Immature natural killer cell (primary cell): Measurements from ENCODE around the gene CD101. TPM values are rescaled to one million over a fixed set of nuclear protein-coding genes. Genes with fewer than 3 reads are reported as not detected.

Experiments used
- DNase-seq, 3 donors: peaks; one replicate each; pipeline ENCODE4 v3.0.0; 2022; ENCODE audit warnings: mixed read lengths in 1 of 3
- H3K27ac Mint-ChIP-seq, 6 donors: one replicate each; pipeline ENCODE4 v1.8.0; 2020; ENCODE audit warnings: mixed read lengths in 6 of 6, mild to moderate bottlenecking in 5 of 6, inconsistent platforms in 4 of 6, moderate library complexity in 3 of 6
- H3K27me3 Mint-ChIP-seq, 3 donors: one replicate each; pipeline ENCODE4 v1.8.0; 2020 to 2021; ENCODE audit warnings: low read depth in 3 of 3, mild to moderate bottlenecking in 3 of 3, mixed read lengths in 3 of 3, moderate library complexity in 3 of 3, inconsistent platforms in 1 of 3
- H3K36me3 Mint-ChIP-seq, 3 donors: one replicate each; pipeline ENCODE4 v1.8.0; 2020; ENCODE audit warnings: mixed read lengths in 3 of 3, inconsistent platforms in 2 of 3, mild to moderate bottlenecking in 2 of 3
- H3K4me1 Mint-ChIP-seq, 2 donors: one replicate each; pipeline ENCODE4 v1.8.0; 2020; ENCODE audit warnings: inconsistent platforms in 2 of 2, mild to moderate bottlenecking in 2 of 2, mixed read lengths in 2 of 2, moderate library complexity in 1 of 2
- H3K4me3 Mint-ChIP-seq, 5 donors: one replicate each; pipeline ENCODE4 v1.8.0; 2020; ENCODE audit warnings: mild to moderate bottlenecking in 5 of 5, mixed read lengths in 5 of 5, inconsistent platforms in 3 of 5, moderate library complexity in 3 of 5
- H3K9me3 Mint-ChIP-seq, 6 donors: one replicate each; pipeline ENCODE4 v1.8.0; 2020; ENCODE audit warnings: mild to moderate bottlenecking in 6 of 6, mixed read lengths in 6 of 6, inconsistent platforms in 4 of 6, moderate library complexity in 3 of 6
- polyA plus RNA-seq, 3 donors: library from polyadenylated mRNA; unstranded; fragments of 300-500 nt; fragmentation: Illumina TruSeq; gene quantifications; one replicate each; pipeline ENCODE4 v1.2.3, GENCODE V29; 2021

CD101 gene
- 1 to 10 TPM in 2 of 3 donors, under 1 TPM in 1; 0.52 to 3.6 (median 1.4) TPM for polyA plus RNA-seq

DNA sequence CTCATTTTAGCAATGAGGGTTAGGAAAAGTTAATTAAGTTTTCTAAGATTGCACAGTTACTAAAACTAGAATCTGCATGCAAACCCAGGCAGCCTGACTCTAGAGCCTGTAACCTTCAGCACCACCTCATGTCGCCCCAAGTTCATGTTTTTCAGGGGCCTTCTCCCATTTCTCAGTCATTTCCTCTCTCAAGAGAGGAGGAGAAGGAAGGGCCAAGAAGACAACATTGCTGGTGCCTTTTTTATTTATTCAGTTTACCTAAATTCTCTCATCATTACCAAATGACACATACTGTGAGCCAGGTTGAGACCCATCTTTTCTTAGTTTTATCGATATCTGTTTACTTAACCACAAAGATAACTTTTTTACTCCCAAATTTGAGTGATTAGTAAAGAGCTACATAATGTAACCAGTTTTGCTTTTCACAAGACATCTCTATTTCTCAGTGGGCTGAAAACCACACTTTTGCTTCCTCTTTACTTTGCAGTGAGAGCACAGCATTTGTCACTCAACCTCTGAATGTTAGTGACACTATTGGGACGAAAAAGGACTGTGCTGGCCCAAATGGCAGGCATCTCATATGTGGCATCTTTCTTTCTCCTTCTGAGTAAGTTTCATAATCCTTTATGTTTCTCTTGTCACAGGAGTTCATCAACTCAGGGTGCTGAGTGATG lies at the start of gene CD101:
Gene CD101 (plus strand): TSS at position 507 of the 674 bp plus-strand sequence. CDS start 58 bp downstream, at position 565.
- Mint-ChIP-seq H3K36me3 (no peaks in the 10 kb centered on the region), H3K27me3 (peaks cover 0 to 4% (median 3%) of the 10 kb centered on the region in 3 donors), H3K27ac (peak within 1 kb of the TSS; percentile 0 to 70 (median 48)), H3K4me1 (peaks cover 11 to 18% of the 10 kb centered on the region in 2 donors), H3K9me3 (peaks cover 0 to 2% (median 0%) of the 10 kb centered on the region in 6 donors), H3K4me3 (peak within 1 kb of the TSS in 1 of 5 donors; percentile 15)
- DNase-seq = no peak

- H3K4me1 Mint-ChIP-seq = no peaks in the 10 kb centered on the region
- DNase-seq = no peak
- H3K4me3 Mint-ChIP-seq = no peak overlapping the region
- peaks cover 0 to 2% (median 0%) of the 10 kb centered on the region in 3 donors for H3K27me3 Mint-ChIP-seq
- no peaks in the 10 kb centered on the region for H3K9me3 Mint-ChIP-seq
- no peaks in the 10 kb centered on the region for H3K36me3 Mint-ChIP-seq
- no peak overlapping the region for H3K27ac Mint-ChIP-seq
Observed at GRCh38 chr1:116952738-116953275, 48.8 kb upstream of the CD101 start.

- no peak for DNase-seq
- H3K4me1 Mint-ChIP-seq = no peaks in the 10 kb centered on the region
- H3K9me3 Mint-ChIP-seq = no peaks in the 10 kb centered on the region
- no peak overlapping the region for H3K27ac Mint-ChIP-seq
- H3K36me3 Mint-ChIP-seq = no peaks in the 10 kb centered on the region
- H3K27me3 Mint-ChIP-seq = peaks cover 0 to 2% (median 0%) of the 10 kb centered on the region in 3 donors
- no peak overlapping the region for H3K4me3 Mint-ChIP-seq
Observed at GRCh38 chr1:116954440-116954839, 47.1 kb upstream of the CD101 start.

DNA sequence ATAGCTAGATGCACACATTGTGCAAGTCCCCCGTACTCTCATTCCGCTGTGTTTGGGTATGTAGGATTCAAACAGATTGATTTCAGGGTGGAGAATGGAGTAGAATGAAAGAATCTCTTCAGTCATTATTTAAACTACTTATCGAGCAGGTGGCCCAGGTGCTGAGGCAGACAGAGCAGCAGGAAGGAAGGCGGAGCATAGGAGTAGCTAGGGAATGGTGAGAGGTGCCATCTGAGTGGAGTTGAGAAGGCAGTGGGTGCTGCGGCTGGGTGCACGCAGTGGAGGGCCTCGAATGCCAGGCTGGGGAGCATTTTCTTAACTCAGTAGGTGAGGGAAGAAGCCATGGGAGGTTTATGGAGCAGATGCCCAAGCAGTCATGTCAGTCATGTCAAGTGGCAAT lies 45.2 kb upstream of the CD101 start:
- Mint-ChIP-seq H3K9me3 (no peaks in the 10 kb centered on the region), H3K4me1 (no peaks in the 10 kb centered on the region), H3K4me3 (no peak overlapping the region), H3K36me3 (no peaks in the 10 kb centered on the region), H3K27me3 (no peaks in the 10 kb centered on the region), H3K27ac (no peak overlapping the region)
- DNase-seq = no peak

GRCh38 chr1:116957646-116958045 lies 43.9 kb upstream of the CD101 start:
- Mint-ChIP-seq H3K4me3 (no peak overlapping the region), H3K4me1 (no peaks in the 10 kb centered on the region), H3K27me3 (no peaks in the 10 kb centered on the region), H3K9me3 (no peaks in the 10 kb centered on the region), H3K27ac (no peak overlapping the region), H3K36me3 (no peaks in the 10 kb centered on the region)
- DNase-seq = no peak

- H3K4me3 Mint-ChIP-seq = no peak overlapping the region
- no peaks in the 10 kb centered on the region for H3K27me3 Mint-ChIP-seq
- no peaks in the 10 kb centered on the region for H3K4me1 Mint-ChIP-seq
- no peak for DNase-seq
- no peaks in the 10 kb centered on the region for H3K9me3 Mint-ChIP-seq
- H3K36me3 Mint-ChIP-seq = no peaks in the 10 kb centered on the region
- no peak overlapping the region for H3K27ac Mint-ChIP-seq
Observed at GRCh38 chr1:116958110-116958509, 43.5 kb upstream of the CD101 start.

DNA sequence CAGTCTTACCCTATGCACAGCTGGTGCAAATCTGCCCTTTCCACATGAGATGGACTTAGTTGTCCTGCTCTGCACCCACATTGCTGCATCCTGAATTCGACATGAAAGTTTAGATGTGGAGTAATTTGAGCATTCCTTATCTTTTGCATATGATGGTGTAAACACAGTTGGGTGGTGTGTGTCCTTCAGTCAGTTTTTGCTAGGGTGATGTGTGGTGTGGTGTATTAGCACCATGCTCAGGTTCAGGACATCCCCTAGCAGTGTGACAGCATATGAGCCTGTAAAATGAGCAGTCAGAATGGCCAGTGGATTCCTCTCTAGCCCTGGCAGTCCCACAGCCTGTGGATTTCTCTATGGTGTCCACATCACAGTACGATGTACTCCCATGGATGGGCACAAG lies 42.6 kb upstream of the CD101 start:
- no peak for DNase-seq
- Mint-ChIP-seq H3K27ac (no peak overlapping the region), H3K36me3 (no peaks in the 10 kb centered on the region), H3K27me3 (no peaks in the 10 kb centered on the region), H3K4me3 (no peak overlapping the region), H3K4me1 (no peaks in the 10 kb centered on the region), H3K9me3 (no peaks in the 10 kb centered on the region)

DNA sequence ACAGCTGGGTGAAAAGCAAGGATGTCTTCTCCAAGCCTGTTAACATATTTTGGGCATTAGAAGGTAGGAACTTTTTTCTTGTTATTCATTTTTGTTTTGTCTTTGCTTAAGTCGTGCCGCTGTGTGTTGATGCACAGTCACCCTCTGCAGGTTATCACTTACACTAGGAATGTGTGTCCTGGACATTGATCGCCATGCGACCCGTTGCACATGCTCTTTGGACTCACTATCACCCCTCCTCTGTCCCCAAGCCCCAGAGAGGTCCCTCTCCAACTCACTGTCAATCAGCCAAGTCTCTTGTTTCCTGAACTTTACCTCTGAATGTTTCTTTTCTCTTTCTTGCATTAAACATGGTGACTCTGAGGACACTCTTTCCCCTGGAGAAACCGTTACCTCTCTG lies 40.0 kb upstream of the CD101 start:
- DNase-seq = no peak
- Mint-ChIP-seq H3K4me1 (no peaks in the 10 kb centered on the region), H3K27ac (no peak overlapping the region), H3K27me3 (peaks cover 0 to 3% (median 0%) of the 10 kb centered on the region in 3 donors), H3K36me3 (no peaks in the 10 kb centered on the region), H3K4me3 (no peak overlapping the region), H3K9me3 (no peaks in the 10 kb centered on the region)

GRCh38 chr1:116962987-116963639 lies 38.4 kb upstream of the CD101 start:
- Mint-ChIP-seq H3K9me3 (no peaks in the 10 kb centered on the region), H3K4me1 (no peaks in the 10 kb centered on the region), H3K27me3 (peaks cover 0 to 3% (median 0%) of the 10 kb centered on the region in 3 donors), H3K27ac (no peak overlapping the region), H3K36me3 (no peaks in the 10 kb centered on the region), H3K4me3 (no peak overlapping the region)
- DNase-seq = peak; percentile 8 to 26 (median 24)

GRCh38 chr1:116966791-116967190 lies 34.8 kb upstream of the CD101 start:
- peaks cover 0 to 3% (median 1%) of the 10 kb centered on the region in 3 donors for H3K27me3 Mint-ChIP-seq
- no peak overlapping the region for H3K4me3 Mint-ChIP-seq
- H3K27ac Mint-ChIP-seq = no peak overlapping the region
- H3K36me3 Mint-ChIP-seq = no peaks in the 10 kb centered on the region
- no peaks in the 10 kb centered on the region for H3K4me1 Mint-ChIP-seq
- H3K9me3 Mint-ChIP-seq = no peaks in the 10 kb centered on the region
- DNase-seq = no peak

DNA sequence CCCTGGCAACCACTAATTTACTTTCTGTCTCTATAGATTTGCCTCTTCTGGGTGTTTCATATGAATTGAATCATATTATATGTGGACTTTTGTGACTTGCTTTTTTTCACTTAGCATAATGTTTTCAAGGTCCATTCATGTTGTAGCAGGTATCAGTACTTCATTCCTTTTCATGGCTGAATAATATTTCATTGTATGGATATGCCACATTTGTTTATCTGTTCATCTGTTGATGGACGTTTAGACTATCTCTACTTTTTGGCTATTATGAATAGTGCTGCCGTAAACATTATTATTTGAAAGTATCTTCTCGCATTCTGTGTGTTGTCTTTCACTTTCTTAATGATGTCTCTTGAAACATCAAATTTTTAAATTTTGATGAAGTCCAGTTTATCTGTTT lies 32.8 kb upstream of the CD101 start:
- Mint-ChIP-seq H3K27ac (no peak overlapping the region), H3K4me1 (no peaks in the 10 kb centered on the region), H3K36me3 (no peaks in the 10 kb centered on the region), H3K4me3 (no peak overlapping the region), H3K27me3 (peaks cover 0 to 3% (median 1%) of the 10 kb centered on the region in 3 donors), H3K9me3 (no peaks in the 10 kb centered on the region)
- DNase-seq = no peak

DNA sequence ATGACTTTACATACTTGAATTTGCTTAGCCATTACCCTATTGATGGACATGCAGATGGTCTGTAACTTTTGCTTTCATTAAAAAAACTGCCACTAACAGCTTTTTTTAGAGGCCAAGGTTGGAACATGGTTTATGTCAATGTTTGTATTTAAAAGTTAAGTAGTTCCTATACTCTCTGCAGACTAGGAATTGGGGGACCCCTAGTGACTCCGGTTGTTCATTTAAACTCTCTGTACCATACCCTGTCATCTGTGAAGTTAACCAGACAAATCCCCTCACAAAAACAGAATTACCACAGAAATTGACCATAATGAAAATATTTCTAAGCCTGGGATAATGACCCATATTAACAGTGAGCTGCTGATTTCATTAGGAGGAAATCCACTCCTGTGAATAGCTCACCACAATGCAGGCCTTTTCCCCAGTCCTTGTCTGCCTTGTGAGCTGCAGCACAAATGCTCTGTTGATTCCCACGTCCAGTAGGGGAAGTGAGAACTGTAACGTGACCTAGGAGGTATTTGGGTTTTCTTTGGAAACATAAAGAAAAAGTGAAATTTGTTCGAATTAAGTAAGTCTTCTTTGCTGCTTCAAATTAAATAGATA lies 30.2 kb upstream of the CD101 start:
- Mint-ChIP-seq H3K36me3 (peaks cover 0 to 4% (median 0%) of the 10 kb centered on the region in 3 donors), H3K27ac (no peak overlapping the region), H3K4me1 (no peaks in the 10 kb centered on the region), H3K27me3 (peaks cover 0 to 2% (median 1%) of the 10 kb centered on the region in 3 donors), H3K4me3 (no peak overlapping the region), H3K9me3 (no peaks in the 10 kb centered on the region)
- no peak for DNase-seq

DNA sequence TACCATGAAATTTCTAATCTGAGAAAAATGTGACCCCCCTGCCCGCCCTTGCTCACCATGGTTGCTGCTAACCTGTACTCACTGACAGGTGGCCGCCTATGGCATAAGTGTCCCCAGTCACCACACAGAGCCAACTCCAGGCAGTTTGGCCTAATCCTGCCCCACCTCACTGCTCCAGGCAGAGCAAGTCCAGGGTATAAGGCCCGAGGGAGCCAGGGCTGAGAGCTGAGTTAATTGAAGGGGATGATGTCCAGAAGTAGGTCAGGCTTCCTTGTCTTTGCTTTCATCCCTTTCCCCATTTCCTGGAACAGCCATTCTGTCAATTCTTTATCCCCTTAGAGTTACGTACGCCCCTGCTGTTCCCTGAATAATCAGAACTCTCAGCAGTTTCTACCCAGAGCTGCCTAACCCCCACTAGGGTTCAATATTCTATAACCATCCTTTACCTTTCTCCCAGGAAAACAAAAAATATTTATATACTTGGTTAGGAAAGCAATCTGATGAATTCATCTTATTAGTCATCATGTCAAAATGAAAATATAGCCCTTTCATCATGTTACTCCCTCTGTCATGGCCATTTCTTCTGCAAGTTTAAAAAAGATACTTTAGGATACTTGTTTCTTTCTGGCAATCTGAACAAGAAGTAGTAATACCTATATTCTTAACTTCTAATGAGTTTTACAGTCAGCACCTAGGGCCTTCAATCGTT lies 29.4 kb upstream of the CD101 start:
- no peak overlapping the region for H3K4me3 Mint-ChIP-seq
- no peaks in the 10 kb centered on the region for H3K4me1 Mint-ChIP-seq
- no peaks in the 10 kb centered on the region for H3K9me3 Mint-ChIP-seq
- peaks cover 0 to 7% (median 3%) of the 10 kb centered on the region in 3 donors for H3K27me3 Mint-ChIP-seq
- H3K27ac Mint-ChIP-seq = no peak overlapping the region
- no peak for DNase-seq
- H3K36me3 Mint-ChIP-seq = peaks cover 0 to 4% (median 0%) of the 10 kb centered on the region in 3 donors

GRCh38 chr1:116972674-116973030 lies 28.9 kb upstream of the CD101 start:
- Mint-ChIP-seq H3K9me3 (no peaks in the 10 kb centered on the region), H3K4me3 (no peak overlapping the region), H3K27me3 (peaks cover 0 to 8% (median 5%) of the 10 kb centered on the region in 3 donors)

More at GRCh38 chr1:116972674-116973030, 28.9 kb upstream of the CD101 start:
- H3K36me3 Mint-ChIP-seq = peaks cover 0 to 4% (median 0%) of the 10 kb centered on the region in 3 donors
- DNase-seq = no peak
- no peak overlapping the region for H3K27ac Mint-ChIP-seq
- no peaks in the 10 kb centered on the region for H3K4me1 Mint-ChIP-seq
